ENCODE results near the gene HOXB4. TPM values are rescaled to one million over a fixed set of nuclear protein-coding genes. Genes with fewer than 3 reads are reported as not detected.

Gene HOXB4
- polyA plus RNA-seq, 2 donors, result 1.8 to 4.2 TPM

DNA sequence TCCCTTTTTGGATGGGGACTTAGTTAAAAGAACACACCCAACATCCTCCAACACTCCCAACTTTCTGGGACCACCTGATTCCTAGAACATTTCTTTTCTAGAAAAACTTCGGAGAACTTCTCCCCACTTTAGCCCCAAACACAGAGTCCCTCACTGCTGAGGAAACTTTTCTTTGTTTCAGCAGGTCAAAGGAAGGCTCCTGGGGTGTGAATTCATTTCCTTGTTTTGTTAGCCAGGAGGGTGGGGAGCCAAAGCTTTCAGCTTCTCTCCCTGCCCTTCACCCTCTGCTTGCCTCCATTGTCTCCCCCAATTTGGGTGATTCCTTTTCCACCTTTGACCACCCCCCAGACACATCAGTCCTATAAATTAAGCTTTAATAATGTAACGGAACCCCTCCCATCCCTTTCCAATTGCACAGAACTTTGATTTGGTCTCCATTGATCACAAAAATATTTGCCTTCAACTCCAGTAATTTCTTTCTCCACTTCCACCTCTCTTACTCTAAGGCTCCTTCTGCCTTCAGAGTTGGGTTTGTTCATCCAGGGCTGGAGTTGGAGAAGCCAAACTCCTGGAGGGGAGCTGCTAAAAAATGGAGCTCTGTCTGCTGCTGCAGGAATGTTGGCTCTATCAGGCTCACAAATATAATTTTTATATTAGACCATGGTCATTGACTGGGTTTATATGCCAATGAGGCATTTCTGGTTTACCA lies 10.3 kb downstream of the HOXB4 start:
- WGBS, 2 donors, result 45 to 50% methylated on average over 2 of the region's 2 CpGs
- Histone ChIP-seq H3K4me3 (ENCODE audit: low read depth in 1 of 2, low read length in 2 of 2) (peak overlapping the region in 1 of 2 donors; percentile 1), H3K36me3 (ENCODE audit: control insufficient read depth in 2 of 2, insufficient read depth in 2 of 2, low read length in 1 of 2) (no peaks in the 10 kb centered on the region), H3K27me3 (ENCODE audit: control insufficient read depth in 1 of 2, insufficient read depth in 2 of 2, low read length in 2 of 2) (no peaks in the 10 kb centered on the region), H3K27ac (ENCODE audit: low read depth in 2 of 2, low read length in 1 of 2) (peak overlapping the region; percentile 76 to 86), H3K9me3 (ENCODE audit: control insufficient read depth in 2 of 2, insufficient read depth in 1 of 2, low read depth in 1 of 2, low read length in 1 of 2) (no peaks in the 10 kb centered on the region), H3K4me1 (ENCODE audit: control insufficient read depth in 2 of 2, insufficient read depth in 2 of 2, low read length in 1 of 2) (peaks cover 2 to 7% of the 10 kb centered on the region in 2 donors)

- H3K27me3 ChIP-seq (ENCODE audit: control insufficient read depth in 1 of 2, insufficient read depth in 2 of 2, low read length in 2 of 2), result no peaks in the 10 kb centered on the region
Measured at GRCh38 chr17:48567209-48567608, 10.9 kb downstream of the HOXB4 start.

DNA sequence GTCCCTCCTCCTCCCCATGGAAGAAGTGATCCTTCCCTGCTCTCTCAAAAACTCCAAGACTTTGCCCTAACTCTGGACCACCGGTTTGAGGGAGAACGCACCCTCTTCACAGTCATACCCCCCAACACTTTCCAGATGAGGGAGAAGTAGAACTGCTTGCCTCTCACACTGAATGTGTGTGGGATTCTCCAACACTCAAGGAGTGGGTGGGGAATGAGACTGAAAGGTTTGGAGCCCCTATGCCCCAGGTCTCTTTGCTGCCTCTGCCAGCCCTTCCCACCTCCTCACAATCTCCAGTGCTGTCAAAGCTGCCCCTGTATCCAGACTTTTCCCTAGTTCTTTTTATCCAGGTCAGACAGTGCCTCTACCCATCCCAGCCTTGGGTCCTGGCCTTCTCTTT lies 11.4 kb downstream of the HOXB4 start:
- no peaks in the 10 kb centered on the region for H3K9me3 ChIP-seq (ENCODE audit: control insufficient read depth in 2 of 2, insufficient read depth in 1 of 2, low read depth in 1 of 2, low read length in 1 of 2)
- H3K4me1 ChIP-seq (ENCODE audit: control insufficient read depth in 2 of 2, insufficient read depth in 2 of 2, low read length in 1 of 2), result peaks cover 5 to 7% of the 10 kb centered on the region in 2 donors
- no peaks in the 10 kb centered on the region for H3K36me3 ChIP-seq (ENCODE audit: control insufficient read depth in 2 of 2, insufficient read depth in 2 of 2, low read length in 1 of 2)
- peak overlapping the region; percentile 76 to 86 for H3K27ac ChIP-seq (ENCODE audit: low read depth in 2 of 2, low read length in 1 of 2)
- 48 to 50% methylated on average over 2 of the region's 2 CpGs for WGBS, 2 donors
- no peaks in the 10 kb centered on the region for H3K27me3 ChIP-seq (ENCODE audit: control insufficient read depth in 1 of 2, insufficient read depth in 2 of 2, low read length in 2 of 2)
- H3K4me3 ChIP-seq (ENCODE audit: low read depth in 1 of 2, low read length in 2 of 2), result no peak overlapping the region

More at GRCh38 chr17:48567209-48567608, 10.9 kb downstream of the HOXB4 start:
- Histone ChIP-seq H3K36me3 (ENCODE audit: control insufficient read depth in 2 of 2, insufficient read depth in 2 of 2, low read length in 1 of 2) (no peaks in the 10 kb centered on the region), H3K9me3 (ENCODE audit: control insufficient read depth in 2 of 2, insufficient read depth in 1 of 2, low read depth in 1 of 2, low read length in 1 of 2) (no peaks in the 10 kb centered on the region), H3K4me3 (ENCODE audit: low read depth in 1 of 2, low read length in 2 of 2) (peak overlapping the region in 1 of 2 donors; percentile 1), H3K4me1 (ENCODE audit: control insufficient read depth in 2 of 2, insufficient read depth in 2 of 2, low read length in 1 of 2) (peaks cover 3 to 7% of the 10 kb centered on the region in 2 donors), H3K27ac (ENCODE audit: low read depth in 2 of 2, low read length in 1 of 2) (peak overlapping the region; percentile 76 to 86)
- WGBS, 2 donors, result 46 to 50% methylated on average over 6 of the region's 6 CpGs

DNA sequence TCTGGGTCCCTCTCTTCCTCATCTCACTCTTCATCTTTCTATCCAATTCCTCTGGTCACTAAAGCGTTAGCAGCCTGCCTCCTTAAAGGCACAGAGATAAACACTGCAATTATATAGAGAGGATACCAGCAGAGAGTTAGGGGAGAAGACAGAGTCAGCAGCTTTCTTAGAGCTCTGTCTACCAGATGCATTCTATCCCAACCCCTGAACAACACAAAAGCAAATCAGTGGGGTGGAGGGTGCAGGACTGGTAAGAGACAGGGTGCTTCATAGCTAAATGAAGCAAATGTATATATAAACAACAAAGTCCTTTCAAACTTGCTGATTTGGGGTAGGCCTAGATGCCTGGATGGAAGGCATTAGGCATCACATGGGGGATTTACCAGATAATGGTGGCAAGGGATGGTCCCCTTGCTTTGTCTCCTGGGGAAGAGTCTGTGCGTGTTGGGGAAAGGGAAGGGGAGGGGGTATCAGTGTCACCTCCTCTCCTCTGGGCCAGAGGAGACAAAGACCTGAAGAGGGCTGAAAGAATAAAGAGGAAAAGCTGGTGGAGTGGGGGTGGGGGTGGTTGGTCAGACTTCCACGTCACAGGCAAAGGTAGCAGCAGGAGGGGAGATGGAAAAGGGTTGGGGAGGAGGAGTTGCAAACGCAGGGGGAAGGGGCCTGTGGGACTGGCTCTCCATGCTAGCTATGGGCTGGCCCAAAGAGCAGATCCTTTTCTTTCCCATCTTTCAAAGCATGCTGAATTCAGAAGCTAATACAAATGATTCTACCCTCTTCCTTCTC lies 12.0 kb downstream of the HOXB4 start:
- Histone ChIP-seq H3K27me3 (ENCODE audit: control insufficient read depth in 1 of 2, insufficient read depth in 2 of 2, low read length in 2 of 2) (no peaks in the 10 kb centered on the region), H3K36me3 (ENCODE audit: control insufficient read depth in 2 of 2, insufficient read depth in 2 of 2, low read length in 1 of 2) (no peaks in the 10 kb centered on the region), H3K27ac (ENCODE audit: low read depth in 2 of 2, low read length in 1 of 2) (peak overlapping the region in 1 of 2 donors; percentile 24), H3K9me3 (ENCODE audit: control insufficient read depth in 2 of 2, insufficient read depth in 1 of 2, low read depth in 1 of 2, low read length in 1 of 2) (no peaks in the 10 kb centered on the region), H3K4me3 (ENCODE audit: low read depth in 1 of 2, low read length in 2 of 2) (no peak overlapping the region), H3K4me1 (ENCODE audit: control insufficient read depth in 2 of 2, insufficient read depth in 2 of 2, low read length in 1 of 2) (peaks cover 5 to 7% of the 10 kb centered on the region in 2 donors)
- 58 to 71% methylated on average over 4 of the region's 4 CpGs for WGBS, 2 donors

DNA sequence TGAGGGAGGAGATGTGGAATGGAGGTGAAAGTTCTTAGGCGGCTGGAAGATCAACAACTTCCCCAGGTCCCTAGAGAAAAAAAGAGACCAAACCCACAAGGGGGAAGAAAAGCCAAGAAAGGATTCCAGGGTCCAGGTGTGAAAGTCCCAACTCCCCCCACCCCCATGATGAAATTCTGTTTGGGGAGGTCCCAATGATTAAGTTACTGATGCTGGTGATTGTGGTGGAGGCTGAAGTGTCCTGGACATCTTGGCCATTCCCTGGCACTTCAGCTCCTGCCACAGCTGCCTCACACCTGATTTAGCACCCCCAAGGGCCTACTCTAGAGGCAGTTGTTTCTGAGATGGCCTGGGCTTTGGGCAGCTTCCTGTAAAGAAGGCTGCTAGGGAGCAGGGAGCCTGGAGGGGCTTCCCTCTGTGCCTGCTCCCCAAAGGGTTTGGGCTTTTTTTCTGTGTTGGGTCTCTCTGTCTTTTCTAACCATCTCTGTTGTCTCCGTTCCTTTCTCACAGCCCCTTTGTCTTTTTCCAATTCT lies 13.1 kb downstream of the HOXB4 start:
- H3K9me3 ChIP-seq (ENCODE audit: control insufficient read depth in 2 of 2, insufficient read depth in 1 of 2, low read depth in 1 of 2, low read length in 1 of 2), result no peaks in the 10 kb centered on the region
- no peaks in the 10 kb centered on the region for H3K36me3 ChIP-seq (ENCODE audit: control insufficient read depth in 2 of 2, insufficient read depth in 2 of 2, low read length in 1 of 2)
- H3K27ac ChIP-seq (ENCODE audit: low read depth in 2 of 2, low read length in 1 of 2), result peak overlapping the region; percentile 33 to 75
- peak overlapping the region; percentile 45 to 54 for H3K4me3 ChIP-seq (ENCODE audit: low read depth in 1 of 2, low read length in 2 of 2)
- peaks cover 7 to 8% of the 10 kb centered on the region in 2 donors for H3K4me1 ChIP-seq (ENCODE audit: control insufficient read depth in 2 of 2, insufficient read depth in 2 of 2, low read length in 1 of 2)
- WGBS, 2 donors, result 57 to 58% methylated on average over 2 of the region's 2 CpGs
- H3K27me3 ChIP-seq (ENCODE audit: control insufficient read depth in 1 of 2, insufficient read depth in 2 of 2, low read length in 2 of 2), result no peaks in the 10 kb centered on the region

GRCh38 chr17:48564188-48565021 lies 13.7 kb downstream of the HOXB4 start:
- 10 to 13% methylated on average over 73 of the region's 73 CpGs for WGBS, 2 donors

GRCh38 chr17:48563867-48564187 lies 14.3 kb downstream of the HOXB4 start:
- Histone ChIP-seq H3K27me3 (ENCODE audit: control insufficient read depth in 1 of 2, insufficient read depth in 2 of 2, low read length in 2 of 2) (no peaks in the 10 kb centered on the region), H3K36me3 (ENCODE audit: control insufficient read depth in 2 of 2, insufficient read depth in 2 of 2, low read length in 1 of 2) (no peaks in the 10 kb centered on the region), H3K4me1 (ENCODE audit: control insufficient read depth in 2 of 2, insufficient read depth in 2 of 2, low read length in 1 of 2) (peaks cover 11 to 12% of the 10 kb centered on the region in 2 donors), H3K9me3 (ENCODE audit: control insufficient read depth in 2 of 2, insufficient read depth in 1 of 2, low read depth in 1 of 2, low read length in 1 of 2) (no peaks in the 10 kb centered on the region), H3K27ac (ENCODE audit: low read depth in 2 of 2, low read length in 1 of 2) (peak overlapping the region; percentile 75 to 86), H3K4me3 (ENCODE audit: low read depth in 1 of 2, low read length in 2 of 2) (peak overlapping the region; percentile 28 to 54)
- WGBS, 2 donors, result 28 to 31% methylated on average over 10 of the region's 10 CpGs

More at GRCh38 chr17:48564188-48565021, 13.7 kb downstream of the HOXB4 start:
- Histone ChIP-seq H3K9me3 (ENCODE audit: control insufficient read depth in 2 of 2, insufficient read depth in 1 of 2, low read depth in 1 of 2, low read length in 1 of 2) (no peaks in the 10 kb centered on the region), H3K4me3 (ENCODE audit: low read depth in 1 of 2, low read length in 2 of 2) (peak overlapping the region; percentile 45 to 54), H3K4me1 (ENCODE audit: control insufficient read depth in 2 of 2, insufficient read depth in 2 of 2, low read length in 1 of 2) (peaks cover 11 to 12% of the 10 kb centered on the region in 2 donors), H3K36me3 (ENCODE audit: control insufficient read depth in 2 of 2, insufficient read depth in 2 of 2, low read length in 1 of 2) (no peaks in the 10 kb centered on the region), H3K27ac (ENCODE audit: low read depth in 2 of 2, low read length in 1 of 2) (peak overlapping the region; percentile 75 to 86), H3K27me3 (ENCODE audit: control insufficient read depth in 1 of 2, insufficient read depth in 2 of 2, low read length in 2 of 2) (no peaks in the 10 kb centered on the region)

- Histone ChIP-seq H3K9me3 (ENCODE audit: control insufficient read depth in 2 of 2, insufficient read depth in 1 of 2, low read depth in 1 of 2, low read length in 1 of 2) (no peaks in the 10 kb centered on the region), H3K4me1 (ENCODE audit: control insufficient read depth in 2 of 2, insufficient read depth in 2 of 2, low read length in 1 of 2) (peaks cover 11 to 12% of the 10 kb centered on the region in 2 donors), H3K4me3 (ENCODE audit: low read depth in 1 of 2, low read length in 2 of 2) (peak overlapping the region; percentile 28 to 54), H3K36me3 (ENCODE audit: control insufficient read depth in 2 of 2, insufficient read depth in 2 of 2, low read length in 1 of 2) (no peaks in the 10 kb centered on the region), H3K27me3 (ENCODE audit: control insufficient read depth in 1 of 2, insufficient read depth in 2 of 2, low read length in 2 of 2) (no peaks in the 10 kb centered on the region), H3K27ac (ENCODE audit: low read depth in 2 of 2, low read length in 1 of 2) (peak overlapping the region; percentile 75 to 86)
- WGBS, 2 donors, result 47 to 54% methylated on average over 6 of the region's 6 CpGs
Measured at GRCh38 chr17:48563385-48563838, 14.7 kb downstream of the HOXB4 start.

DNA sequence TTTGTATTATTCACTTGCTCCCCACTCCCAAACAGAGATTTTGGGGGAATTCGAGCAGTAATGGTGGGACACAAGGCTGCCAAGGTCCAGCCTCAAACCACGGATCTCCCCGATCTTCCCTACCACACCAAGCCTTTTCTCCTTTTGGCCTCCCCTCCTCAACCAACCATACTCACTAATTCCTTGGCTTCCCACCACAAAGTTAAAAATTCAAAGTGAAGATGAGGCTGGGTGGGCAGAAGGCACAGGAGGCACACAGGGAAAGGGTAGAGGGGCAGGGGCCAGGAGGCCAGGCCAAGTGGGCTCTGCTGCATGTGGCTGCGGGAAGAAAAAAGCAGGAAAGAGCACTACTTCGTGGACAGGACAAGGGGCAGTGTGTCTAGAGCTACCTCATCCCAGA lies 15.2 kb downstream of the HOXB4 start:
- Histone ChIP-seq H3K36me3 (ENCODE audit: control insufficient read depth in 2 of 2, insufficient read depth in 2 of 2, low read length in 1 of 2) (no peaks in the 10 kb centered on the region), H3K4me1 (ENCODE audit: control insufficient read depth in 2 of 2, insufficient read depth in 2 of 2, low read length in 1 of 2) (peaks cover 11 to 12% of the 10 kb centered on the region in 2 donors), H3K27ac (ENCODE audit: low read depth in 2 of 2, low read length in 1 of 2) (peak overlapping the region; percentile 34 to 75), H3K4me3 (ENCODE audit: low read depth in 1 of 2, low read length in 2 of 2) (peak overlapping the region in 1 of 2 donors; percentile 54), H3K9me3 (ENCODE audit: control insufficient read depth in 2 of 2, insufficient read depth in 1 of 2, low read depth in 1 of 2, low read length in 1 of 2) (no peaks in the 10 kb centered on the region), H3K27me3 (ENCODE audit: control insufficient read depth in 1 of 2, insufficient read depth in 2 of 2, low read length in 2 of 2) (no peaks in the 10 kb centered on the region)
- 46 to 68% methylated on average over 5 of the region's 5 CpGs for WGBS, 2 donors

Data from esophagus (tissue), 2 donors.